ENCODE data around the gene MRTO4.

DNA sequence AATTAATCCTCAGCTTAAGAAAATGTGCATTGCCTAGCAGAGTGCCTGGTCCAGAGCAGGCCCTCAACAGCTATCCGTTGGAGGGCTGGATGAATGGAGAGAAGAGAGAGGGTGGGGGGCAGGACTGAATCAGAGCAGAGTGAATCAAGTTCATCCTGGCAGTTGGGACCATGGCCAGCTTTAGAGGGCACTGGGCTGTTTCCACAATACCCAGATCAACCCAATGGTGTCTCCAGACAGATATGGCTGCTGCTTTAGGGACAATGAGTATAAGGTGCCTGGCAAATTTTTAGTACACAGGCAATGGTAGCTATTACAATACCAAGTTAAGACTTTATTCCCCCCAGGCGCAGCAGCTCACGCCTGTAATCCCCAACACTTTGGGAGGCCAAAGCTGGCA, 17.4 kb upstream of the MRTO4 start:
- TF ChIP-seq GABPA (IDR thresholded peaks at IDR 0.05 in 1 of 2, conservative IDR thresholded peaks at IDR 0.05 in 1 of 2) (no peak), TAF1 (conservative IDR thresholded peaks at IDR 0.05) (no peak), HNF4G (IDR thresholded peaks at IDR 0.05) (no peak), EGR1 (IDR thresholded peaks at IDR 0.05; ENCODE audit: low read depth in 2 of 2) (no peak), HNF4A (conservative IDR thresholded peaks at IDR 0.05) (no peak), SP1 (IDR thresholded peaks at IDR 0.05) (no peak)
- TF ChIP-seq, protein P1, sequence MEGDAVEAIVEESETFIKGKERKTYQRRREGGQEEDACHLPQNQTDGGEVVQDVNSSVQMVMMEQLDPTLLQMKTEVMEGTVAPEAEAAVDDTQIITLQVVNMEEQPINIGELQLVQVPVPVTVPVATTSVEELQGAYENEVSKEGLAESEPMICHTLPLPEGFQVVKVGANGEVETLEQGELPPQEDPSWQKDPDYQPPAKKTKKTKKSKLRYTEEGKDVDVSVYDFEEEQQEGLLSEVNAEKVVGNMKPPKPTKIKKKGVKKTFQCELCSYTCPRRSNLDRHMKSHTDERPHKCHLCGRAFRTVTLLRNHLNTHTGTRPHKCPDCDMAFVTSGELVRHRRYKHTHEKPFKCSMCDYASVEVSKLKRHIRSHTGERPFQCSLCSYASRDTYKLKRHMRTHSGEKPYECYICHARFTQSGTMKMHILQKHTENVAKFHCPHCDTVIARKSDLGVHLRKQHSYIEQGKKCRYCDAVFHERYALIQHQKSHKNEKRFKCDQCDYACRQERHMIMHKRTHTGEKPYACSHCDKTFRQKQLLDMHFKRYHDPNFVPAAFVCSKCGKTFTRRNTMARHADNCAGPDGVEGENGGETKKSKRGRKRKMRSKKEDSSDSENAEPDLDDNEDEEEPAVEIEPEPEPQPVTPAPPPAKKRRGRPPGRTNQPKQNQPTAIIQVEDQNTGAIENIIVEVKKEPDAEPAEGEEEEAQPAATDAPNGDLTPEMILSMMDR (IDR thresholded peaks at IDR 0.05; ENCODE audit: low read depth, low read length, missing input control) = no peak
- TF ChIP-seq, protein P2, sequence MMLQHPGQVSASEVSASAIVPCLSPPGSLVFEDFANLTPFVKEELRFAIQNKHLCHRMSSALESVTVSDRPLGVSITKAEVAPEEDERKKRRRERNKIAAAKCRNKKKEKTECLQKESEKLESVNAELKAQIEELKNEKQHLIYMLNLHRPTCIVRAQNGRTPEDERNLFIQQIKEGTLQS (IDR thresholded peaks at IDR 0.05) = no peak
- TF ChIP-seq, protein P3, sequence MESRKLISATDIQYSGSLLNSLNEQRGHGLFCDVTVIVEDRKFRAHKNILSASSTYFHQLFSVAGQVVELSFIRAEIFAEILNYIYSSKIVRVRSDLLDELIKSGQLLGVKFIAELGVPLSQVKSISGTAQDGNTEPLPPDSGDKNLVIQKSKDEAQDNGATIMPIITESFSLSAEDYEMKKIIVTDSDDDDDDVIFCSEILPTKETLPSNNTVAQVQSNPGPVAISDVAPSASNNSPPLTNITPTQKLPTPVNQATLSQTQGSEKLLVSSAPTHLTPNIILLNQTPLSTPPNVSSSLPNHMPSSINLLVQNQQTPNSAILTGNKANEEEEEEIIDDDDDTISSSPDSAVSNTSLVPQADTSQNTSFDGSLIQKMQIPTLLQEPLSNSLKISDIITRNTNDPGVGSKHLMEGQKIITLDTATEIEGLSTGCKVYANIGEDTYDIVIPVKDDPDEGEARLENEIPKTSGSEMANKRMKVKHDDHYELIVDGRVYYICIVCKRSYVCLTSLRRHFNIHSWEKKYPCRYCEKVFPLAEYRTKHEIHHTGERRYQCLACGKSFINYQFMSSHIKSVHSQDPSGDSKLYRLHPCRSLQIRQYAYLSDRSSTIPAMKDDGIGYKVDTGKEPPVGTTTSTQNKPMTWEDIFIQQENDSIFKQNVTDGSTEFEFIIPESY (IDR thresholded peaks at IDR 0.05) = no peak
